Activated CD4-positive, alpha-beta memory T cell treated with anti-CD3 and anti-CD28 coated beads for 36 hours (primary cell): ENCODE data around the gene CADM4. TPM values are rescaled to one million over a fixed set of nuclear protein-coding genes. Genes with fewer than 3 reads are reported as not detected.
A peak's percentile ranks its signal among the peaks of the same experiment; 100 is the strongest.
"Not testable (repeated sequence)": the region's sequence is repeated elsewhere in the genome, so short reads cannot be mapped to it uniquely, and the experiment has no call there.

Source experiments
- CTCF ChIA-PET: fragments of 350-600 bp; sonication (Branson Sonifier 250); formaldehyde crosslinking; loops from one replicate; lab custom pipeline; 2021; ENCODE audit warnings: antibody characterized with exemption, inconsistent platforms; lab: Charles Lee
- POLR2A ChIA-PET: fragments of 350-600 bp; sonication (Branson Sonifier 250); formaldehyde crosslinking; loops from one replicate; lab custom pipeline; 2021; ENCODE audit warnings: antibody characterized with exemption; lab: Charles Lee
- DNase-seq: peaks from one replicate; pipeline ENCODE4 v3.0.0-alpha.2; 2020
- H3K27ac Mint-ChIP-seq: one replicate; pipeline ENCODE4 v1.8.0; 2021; ENCODE audit warnings: mixed read lengths
- H3K27me3 Mint-ChIP-seq: one replicate; pipeline ENCODE4 v1.8.0; 2021; ENCODE audit warnings: mixed read lengths
- H3K36me3 Mint-ChIP-seq: one replicate; pipeline ENCODE4 v1.8.0; 2021; ENCODE audit warnings: mixed read lengths
- H3K4me1 Mint-ChIP-seq: one replicate; pipeline ENCODE4 v1.8.0; 2021; ENCODE audit warnings: low read depth, mixed read lengths
- H3K4me3 Mint-ChIP-seq: one replicate; pipeline ENCODE4 v1.8.0; 2021; ENCODE audit warnings: mild to moderate bottlenecking, mixed read lengths
- H3K9me3 Mint-ChIP-seq: one replicate; pipeline ENCODE4 v1.8.0; 2021; ENCODE audit warnings: mixed read lengths
- intact Hi-C: fragments of 100-400 bp; cut with micrococcal nuclease; formaldehyde crosslinking; loops from one replicate; pipeline ENCODE4 v1.15.1; 2023
- total RNA-seq, 2 experiments: library from RNA; stranded (reverse); gene quantifications; one replicate each; pipeline ENCODE4 v1.2.3, GENCODE V29; 2021

Gene CADM4
- total RNA-seq, 2 experiments from 2014 or later = 0.39 to 0.57 TPM

GRCh38 chr19:43616954-43617353 is 22.7 kb downstream of the CADM4 start:
- H3K4me3 Mint-ChIP-seq = no peak overlapping the region
- POLR2A ChIA-PET = no interaction called here
- H3K27me3 Mint-ChIP-seq = no peaks in the 10 kb centered on the region
- no peak overlapping the region for H3K27ac Mint-ChIP-seq
- peaks cover 14% of the 10 kb centered on the region for H3K4me1 Mint-ChIP-seq
- intact Hi-C loops = no loop called here
- H3K36me3 Mint-ChIP-seq = peaks cover 2% of the 10 kb centered on the region
- H3K9me3 Mint-ChIP-seq = no peaks in the 10 kb centered on the region
- CTCF ChIA-PET = interaction anchor here (1.4 kb wide), 1 partner anchor 62 kb away, joined by 4 read pairs; no protein-coding TSS in a partner anchor
- no peak for DNase-seq

GRCh38 chr19:43616306-43616705 is 23.3 kb downstream of the CADM4 start:
- no peak overlapping the region for H3K27ac Mint-ChIP-seq
- H3K27me3 Mint-ChIP-seq = no peaks in the 10 kb centered on the region
- ChIA-PET POLR2A (no interaction called here), CTCF (no interaction called here)
- intact Hi-C loops = no loop called here
- H3K4me1 Mint-ChIP-seq = peaks cover 12% of the 10 kb centered on the region
- DNase-seq = no peak
- H3K36me3 Mint-ChIP-seq = peaks cover 2% of the 10 kb centered on the region
- H3K9me3 Mint-ChIP-seq = no peaks in the 10 kb centered on the region
- no peak overlapping the region for H3K4me3 Mint-ChIP-seq

- H3K4me3 Mint-ChIP-seq = no peak overlapping the region
- ChIA-PET CTCF (no interaction called here), POLR2A (no interaction called here)
- peaks cover 6% of the 10 kb centered on the region for H3K36me3 Mint-ChIP-seq
- peaks cover 3% of the 10 kb centered on the region for H3K4me1 Mint-ChIP-seq
- H3K9me3 Mint-ChIP-seq = no peaks in the 10 kb centered on the region
- no peak overlapping the region for H3K27ac Mint-ChIP-seq
- no peaks in the 10 kb centered on the region for H3K27me3 Mint-ChIP-seq
- no peak for DNase-seq
- intact Hi-C loops = no loop called here
Observed at GRCh38 chr19:43612374-43612773, 27.3 kb downstream of the CADM4 start.

GRCh38 chr19:43611788-43612187 is 27.9 kb downstream of the CADM4 start, which contains the start of gene SRRM5:
SRRM5 (plus strand) TSS chr19:43612088; CDS start chr19:43612122, 34 bp downstream.
- no peaks in the 10 kb centered on the region for H3K27me3 Mint-ChIP-seq
- no peak for DNase-seq
- no peak within 1 kb of the TSS for H3K4me3 Mint-ChIP-seq
- peak within 1 kb of the TSS; percentile 30 for H3K27ac Mint-ChIP-seq
- POLR2A ChIA-PET = no interaction called here
- peaks cover 3% of the 10 kb centered on the region for H3K4me1 Mint-ChIP-seq
- CTCF ChIA-PET = no interaction called here
- H3K9me3 Mint-ChIP-seq = no peaks in the 10 kb centered on the region
- peaks cover 6% of the 10 kb centered on the region for H3K36me3 Mint-ChIP-seq
- intact Hi-C loops = no loop called here

GRCh38 chr19:43610493-43610892 is 29.2 kb downstream of the CADM4 start:
- POLR2A ChIA-PET = no interaction called here
- no peak for DNase-seq
- H3K4me1 Mint-ChIP-seq = peaks cover 3% of the 10 kb centered on the region
- H3K36me3 Mint-ChIP-seq = peaks cover 6% of the 10 kb centered on the region
- CTCF ChIA-PET = no interaction called here
- intact Hi-C loops = no loop called here
- H3K9me3 Mint-ChIP-seq = no peaks in the 10 kb centered on the region
- H3K4me3 Mint-ChIP-seq = no peak overlapping the region
- H3K27me3 Mint-ChIP-seq = no peaks in the 10 kb centered on the region
- peak overlapping the region; percentile 30 for H3K27ac Mint-ChIP-seq

GRCh38 chr19:43609872-43610271 is 29.8 kb downstream of the CADM4 start:
- no peaks in the 10 kb centered on the region for H3K27me3 Mint-ChIP-seq
- H3K27ac Mint-ChIP-seq = no peak overlapping the region
- peaks cover 6% of the 10 kb centered on the region for H3K36me3 Mint-ChIP-seq
- ChIA-PET POLR2A (no interaction called here), CTCF (no interaction called here)
- peaks cover 3% of the 10 kb centered on the region for H3K4me1 Mint-ChIP-seq
- DNase-seq = no peak
- intact Hi-C loops = no loop called here
- H3K4me3 Mint-ChIP-seq = no peak overlapping the region
- H3K9me3 Mint-ChIP-seq = no peaks in the 10 kb centered on the region

- H3K27ac Mint-ChIP-seq = no peak overlapping the region
- peaks cover 5% of the 10 kb centered on the region for H3K36me3 Mint-ChIP-seq
- intact Hi-C loops = no loop called here
- DNase-seq = no peak
- H3K4me3 Mint-ChIP-seq = no peak overlapping the region
- ChIA-PET CTCF (interaction anchor here (1.0 to 1.4 kb wide), 2 partner anchors 13 to 52 kb away, joined by 3 to 6 read pairs; no protein-coding TSS in a partner anchor), POLR2A (interaction anchor here (1.2 kb wide), 1 partner anchor 11 kb away, joined by 4 read pairs; the partner anchor contains the start of genes IRGQ and ZNF576)
- no peaks in the 10 kb centered on the region for H3K27me3 Mint-ChIP-seq
- no peaks in the 10 kb centered on the region for H3K9me3 Mint-ChIP-seq
- H3K4me1 Mint-ChIP-seq = peaks cover 3% of the 10 kb centered on the region
Observed at GRCh38 chr19:43607238-43608205, 32.1 kb downstream of the CADM4 start.

- Mint-ChIP-seq H3K27ac (no peak overlapping the region), H3K4me1 (peaks cover 3% of the 10 kb centered on the region), H3K4me3 (no peak overlapping the region), H3K36me3 (peaks cover 5% of the 10 kb centered on the region), H3K27me3 (no peaks in the 10 kb centered on the region), H3K9me3 (no peaks in the 10 kb centered on the region)
- ChIA-PET CTCF (interaction anchor here (1.3 to 1.4 kb wide), 2 partner anchors 11 to 52 kb away, joined by 3 to 6 read pairs; partner anchors contain the start of genes IRGQ and ZNF576), POLR2A (interaction anchor here (1.2 kb wide), 1 partner anchor 10 kb away, joined by 4 read pairs; the partner anchor contains the start of genes IRGQ and ZNF576)
- no peak for DNase-seq
- intact Hi-C loops = no loop called here
Observed at GRCh38 chr19:43606569-43607229, 33.0 kb downstream of the CADM4 start.

- intact Hi-C loops = no loop called here
- H3K27me3 Mint-ChIP-seq = no peaks in the 10 kb centered on the region
- H3K4me3 Mint-ChIP-seq = no peak overlapping the region
- DNase-seq = no peak
- no peak overlapping the region for H3K27ac Mint-ChIP-seq
- peaks cover 3% of the 10 kb centered on the region for H3K4me1 Mint-ChIP-seq
- peaks cover 5% of the 10 kb centered on the region for H3K36me3 Mint-ChIP-seq
- no peaks in the 10 kb centered on the region for H3K9me3 Mint-ChIP-seq
- ChIA-PET POLR2A (interaction anchor here (0.9 to 1.2 kb wide), 2 partner anchors 10 to 11 kb away, joined by 3 to 4 read pairs; partner anchors contain the start of genes IRGQ and ZNF576), CTCF (interaction anchor here (1.3 to 1.4 kb wide), 2 partner anchors 10 to 51 kb away, joined by 3 to 6 read pairs; partner anchors contain the start of genes IRGQ and ZNF576)
Observed at GRCh38 chr19:43605875-43606568, 33.6 kb downstream of the CADM4 start.

- H3K4me3 Mint-ChIP-seq, H3K27me3 Mint-ChIP-seq, POLR2A ChIA-PET, H3K27ac Mint-ChIP-seq, intact Hi-C loops, H3K9me3 Mint-ChIP-seq, DNase-seq: not testable (repeated sequence)
- CTCF ChIA-PET = interaction anchor here (1.0 to 1.4 kb wide), 3 partner anchors 26 to 209 kb away, joined by 3 to 6 read pairs (median 3); no protein-coding TSS in a partner anchor
- Mint-ChIP-seq H3K36me3 (peaks cover 19% of the 10 kb centered on the region), H3K4me1 (peaks cover 21% of the 10 kb centered on the region)
Observed at GRCh38 chr19:43600326-43600725, 39.3 kb downstream of the CADM4 start.

- H3K36me3 Mint-ChIP-seq = peaks cover 19% of the 10 kb centered on the region
- intact Hi-C loops = no loop called here
Observed at GRCh38 chr19:43599635-43600295, 39.9 kb downstream of the CADM4 start.

More at GRCh38 chr19:43599635-43600295, 39.9 kb downstream of the CADM4 start:
- H3K27ac Mint-ChIP-seq = no peak overlapping the region
- peaks cover 21% of the 10 kb centered on the region for H3K4me1 Mint-ChIP-seq
- no peaks in the 10 kb centered on the region for H3K27me3 Mint-ChIP-seq
- CTCF ChIA-PET = interaction anchor here (1.0 to 7.1 kb wide), 4 partner anchors 27 to 210 kb away, joined by 3 to 145 read pairs (median 4); no protein-coding TSS in a partner anchor
- no peaks in the 10 kb centered on the region for H3K9me3 Mint-ChIP-seq
- no peak for DNase-seq
- POLR2A ChIA-PET = no interaction called here
- H3K4me3 Mint-ChIP-seq = no peak overlapping the region
